Ovary (tissue), 3 donors: Measurements from ENCODE around the gene AKT3.

Experiments
- EP300 ChIP-seq: sonication (generic); formaldehyde crosslinking; IDR thresholded peaks from one replicate; pipeline ENCODE4 v1.6.1; 2017; ENCODE audit warnings: antibody characterized with exemption
- TF ChIP-seq, protein P1 (sequence below), 3 donors: fragments of 450-650 bp in 2 of 3; fragments of 200-600 bp in 1 of 3; IDR thresholded peaks; one replicate each; pipeline versions ENCODE4 v1.5.1 to v1.8.0; 2016 to 2022; ENCODE audit warnings: antibody characterized with exemption in 3 of 3, mild to moderate bottlenecking in 1 of 3
- donor health status: DM: no; HTN: no; CAD: no.

DNA sequence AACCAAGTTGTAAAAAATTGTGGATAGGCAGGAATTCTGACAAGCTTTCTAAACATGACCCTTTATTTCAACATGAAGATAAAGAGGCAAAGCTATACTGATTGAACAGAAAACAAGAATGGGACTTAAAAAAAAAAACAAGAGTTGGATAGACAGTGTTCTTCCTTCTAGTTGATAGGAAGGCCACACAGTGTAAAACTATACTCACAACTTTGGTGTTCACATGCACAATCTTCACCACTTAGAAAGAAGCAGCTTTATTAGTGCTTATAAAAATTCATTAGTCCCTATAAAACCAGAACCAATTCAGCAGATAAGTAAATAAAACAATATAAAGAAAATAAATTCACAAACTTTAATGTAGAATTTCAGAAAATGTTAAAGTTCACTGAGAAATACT lies 101.8 kb downstream of the AKT3 start:
- TF ChIP-seq, protein P1, sequence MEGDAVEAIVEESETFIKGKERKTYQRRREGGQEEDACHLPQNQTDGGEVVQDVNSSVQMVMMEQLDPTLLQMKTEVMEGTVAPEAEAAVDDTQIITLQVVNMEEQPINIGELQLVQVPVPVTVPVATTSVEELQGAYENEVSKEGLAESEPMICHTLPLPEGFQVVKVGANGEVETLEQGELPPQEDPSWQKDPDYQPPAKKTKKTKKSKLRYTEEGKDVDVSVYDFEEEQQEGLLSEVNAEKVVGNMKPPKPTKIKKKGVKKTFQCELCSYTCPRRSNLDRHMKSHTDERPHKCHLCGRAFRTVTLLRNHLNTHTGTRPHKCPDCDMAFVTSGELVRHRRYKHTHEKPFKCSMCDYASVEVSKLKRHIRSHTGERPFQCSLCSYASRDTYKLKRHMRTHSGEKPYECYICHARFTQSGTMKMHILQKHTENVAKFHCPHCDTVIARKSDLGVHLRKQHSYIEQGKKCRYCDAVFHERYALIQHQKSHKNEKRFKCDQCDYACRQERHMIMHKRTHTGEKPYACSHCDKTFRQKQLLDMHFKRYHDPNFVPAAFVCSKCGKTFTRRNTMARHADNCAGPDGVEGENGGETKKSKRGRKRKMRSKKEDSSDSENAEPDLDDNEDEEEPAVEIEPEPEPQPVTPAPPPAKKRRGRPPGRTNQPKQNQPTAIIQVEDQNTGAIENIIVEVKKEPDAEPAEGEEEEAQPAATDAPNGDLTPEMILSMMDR (IDR thresholded peaks at IDR 0.05), result no peak
- TF ChIP-seq EP300, result no peak
